ENCODE measurements around the gene PDLIM7. TPM values are rescaled to one million over a fixed set of nuclear protein-coding genes. Genes with fewer than 3 reads are reported as not detected.

The PDLIM7 gene
- total and polyA plus RNA-seq, 2 experiments from 2014 or later = 94.7 to 128 TPM

DNA sequence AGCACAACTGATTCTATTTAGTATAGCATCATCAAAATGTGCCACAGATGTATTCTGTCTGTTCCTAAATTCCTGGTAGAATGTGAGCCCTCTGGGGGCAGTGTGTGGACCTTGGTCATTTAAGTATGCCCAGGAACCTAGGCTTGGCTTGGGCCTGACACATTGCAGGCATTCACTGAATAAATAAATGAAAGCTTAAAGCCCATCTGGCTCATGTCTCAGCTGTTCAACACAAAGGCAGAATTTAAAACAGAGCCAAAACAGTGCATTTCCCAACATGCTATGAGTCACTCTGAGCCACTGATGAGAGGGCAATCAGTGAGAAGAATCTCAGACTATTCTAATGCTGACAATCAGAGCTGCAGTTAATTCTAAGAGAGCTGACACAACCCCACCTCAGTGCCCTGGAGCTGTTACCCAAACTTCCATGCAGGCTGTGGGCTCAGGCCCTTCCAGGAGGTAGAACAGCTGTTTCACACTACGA, 48.9 kb upstream of the PDLIM7 start (continued):
- no peak for TF ChIP-seq CREB1 (CRISPR knock-in tag; IDR thresholded peaks at IDR 0.05; ENCODE audit: low read depth)

DNA sequence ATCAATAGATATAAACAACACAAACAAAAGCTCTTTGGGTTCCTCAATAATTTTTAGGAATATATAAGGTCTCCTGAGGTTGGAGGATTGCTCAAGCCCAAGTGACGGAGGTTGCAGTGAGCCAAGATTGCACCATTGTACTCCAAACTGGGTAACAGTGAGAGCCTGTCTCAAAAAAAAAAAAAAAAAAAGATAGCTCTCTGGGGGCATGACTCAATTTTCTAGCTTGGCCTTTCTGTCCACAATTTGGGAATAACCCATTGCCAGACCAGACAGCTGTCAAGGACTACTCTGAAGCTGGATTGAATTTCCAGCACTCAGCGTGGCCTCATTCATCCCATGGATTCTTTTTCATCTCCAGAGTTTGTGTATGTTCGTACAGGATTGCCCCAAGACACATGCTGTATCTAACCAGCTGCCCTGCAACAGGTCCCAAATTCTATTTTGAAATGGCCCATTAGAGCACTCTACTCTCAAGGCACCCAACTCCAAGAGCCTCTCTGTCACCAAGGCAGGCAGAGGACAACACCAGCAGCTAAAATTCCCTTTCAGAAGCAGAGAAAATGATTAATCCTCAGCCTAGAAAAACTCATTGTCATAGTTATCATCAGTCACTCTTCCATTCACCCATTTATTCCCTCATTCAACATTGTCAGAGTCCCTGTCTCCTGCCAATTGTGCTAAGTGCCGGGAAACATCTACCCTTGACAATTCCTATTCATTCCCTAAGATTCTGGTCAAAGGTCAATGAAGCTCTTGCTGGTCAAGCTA, 48.3 kb upstream of the PDLIM7 start:
- ATAC-seq = no peak
- Histone ChIP-seq H4K20me1 (replicated peaks; ENCODE audit: insufficient read depth) (peaks cover 67% of the 10 kb centered on the region), H3K4me1 (ENCODE audit: insufficient read depth) (no peaks in the 10 kb centered on the region), H3K79me2 (replicated peaks; ENCODE audit: insufficient read depth) (peaks cover 96% of the 10 kb centered on the region), H3K4me3 (no peak overlapping the region), H3K4me2 (no peak overlapping the region), H2AFZ (no peak overlapping the region), H3K36me3 (ENCODE audit: insufficient read depth) (no peaks in the 10 kb centered on the region), H3K27me3 (ENCODE audit: insufficient read depth) (no peaks in the 10 kb centered on the region), H3K9me2 (ENCODE audit: insufficient read depth) (no peaks in the 10 kb centered on the region), H3K27ac (ENCODE audit: low read depth) (0 out of 2 replicates have a peak overlapping the region, but pooled peaks have one; percentile 52), H3F3A (replicated peaks; ENCODE audit: low read depth) (0 out of 2 replicates have a peak, but pooled peaks cover 9% of the 10 kb centered on the region)
- peaks cover 9% of the 10 kb centered on the region; the same call in 2 of the 3 replicates for H3K4me1 Mint-ChIP-seq
- H3K36me3 Mint-ChIP-seq (ENCODE audit: low read depth) = peaks cover 17% of the 10 kb centered on the region; the same call in 2 of the 3 replicates
- no peak for DNase-seq (ENCODE audit: low spot score)
- peak overlapping the region; percentile 76 for H3K27ac Mint-ChIP-seq
- H3K27me3 Mint-ChIP-seq (ENCODE audit: insufficient read depth, low read depth, poor library complexity) = peaks cover 3% of the 10 kb centered on the region
- H3K4me3 Mint-ChIP-seq = no peak overlapping the region
- H3K9me3 Mint-ChIP-seq = no peaks in the 10 kb centered on the region
- TF ChIP-seq STAT1 (IDR thresholded peaks at IDR 0.05; ENCODE audit: unreplicated experiment) = no peak
- TF ChIP-seq, protein P1, sequence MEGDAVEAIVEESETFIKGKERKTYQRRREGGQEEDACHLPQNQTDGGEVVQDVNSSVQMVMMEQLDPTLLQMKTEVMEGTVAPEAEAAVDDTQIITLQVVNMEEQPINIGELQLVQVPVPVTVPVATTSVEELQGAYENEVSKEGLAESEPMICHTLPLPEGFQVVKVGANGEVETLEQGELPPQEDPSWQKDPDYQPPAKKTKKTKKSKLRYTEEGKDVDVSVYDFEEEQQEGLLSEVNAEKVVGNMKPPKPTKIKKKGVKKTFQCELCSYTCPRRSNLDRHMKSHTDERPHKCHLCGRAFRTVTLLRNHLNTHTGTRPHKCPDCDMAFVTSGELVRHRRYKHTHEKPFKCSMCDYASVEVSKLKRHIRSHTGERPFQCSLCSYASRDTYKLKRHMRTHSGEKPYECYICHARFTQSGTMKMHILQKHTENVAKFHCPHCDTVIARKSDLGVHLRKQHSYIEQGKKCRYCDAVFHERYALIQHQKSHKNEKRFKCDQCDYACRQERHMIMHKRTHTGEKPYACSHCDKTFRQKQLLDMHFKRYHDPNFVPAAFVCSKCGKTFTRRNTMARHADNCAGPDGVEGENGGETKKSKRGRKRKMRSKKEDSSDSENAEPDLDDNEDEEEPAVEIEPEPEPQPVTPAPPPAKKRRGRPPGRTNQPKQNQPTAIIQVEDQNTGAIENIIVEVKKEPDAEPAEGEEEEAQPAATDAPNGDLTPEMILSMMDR (conservative IDR thresholded peaks at IDR 0.05; ENCODE audit: low read depth in 2 of 2) = no peak
- no peak for TF ChIP-seq EZH2 (IDR thresholded peaks at IDR 0.05; ENCODE audit: low read depth, unreplicated experiment)
- no peak for TF ChIP-seq EZH2phosphoT487 (IDR thresholded peaks at IDR 0.05; ENCODE audit: unreplicated experiment)
- TF ChIP-seq, protein P2, sequence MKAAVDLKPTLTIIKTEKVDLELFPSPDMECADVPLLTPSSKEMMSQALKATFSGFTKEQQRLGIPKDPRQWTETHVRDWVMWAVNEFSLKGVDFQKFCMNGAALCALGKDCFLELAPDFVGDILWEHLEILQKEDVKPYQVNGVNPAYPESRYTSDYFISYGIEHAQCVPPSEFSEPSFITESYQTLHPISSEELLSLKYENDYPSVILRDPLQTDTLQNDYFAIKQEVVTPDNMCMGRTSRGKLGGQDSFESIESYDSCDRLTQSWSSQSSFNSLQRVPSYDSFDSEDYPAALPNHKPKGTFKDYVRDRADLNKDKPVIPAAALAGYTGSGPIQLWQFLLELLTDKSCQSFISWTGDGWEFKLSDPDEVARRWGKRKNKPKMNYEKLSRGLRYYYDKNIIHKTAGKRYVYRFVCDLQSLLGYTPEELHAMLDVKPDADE (IDR thresholded peaks at IDR 0.05) = no peak
- TF ChIP-seq, protein P3, sequence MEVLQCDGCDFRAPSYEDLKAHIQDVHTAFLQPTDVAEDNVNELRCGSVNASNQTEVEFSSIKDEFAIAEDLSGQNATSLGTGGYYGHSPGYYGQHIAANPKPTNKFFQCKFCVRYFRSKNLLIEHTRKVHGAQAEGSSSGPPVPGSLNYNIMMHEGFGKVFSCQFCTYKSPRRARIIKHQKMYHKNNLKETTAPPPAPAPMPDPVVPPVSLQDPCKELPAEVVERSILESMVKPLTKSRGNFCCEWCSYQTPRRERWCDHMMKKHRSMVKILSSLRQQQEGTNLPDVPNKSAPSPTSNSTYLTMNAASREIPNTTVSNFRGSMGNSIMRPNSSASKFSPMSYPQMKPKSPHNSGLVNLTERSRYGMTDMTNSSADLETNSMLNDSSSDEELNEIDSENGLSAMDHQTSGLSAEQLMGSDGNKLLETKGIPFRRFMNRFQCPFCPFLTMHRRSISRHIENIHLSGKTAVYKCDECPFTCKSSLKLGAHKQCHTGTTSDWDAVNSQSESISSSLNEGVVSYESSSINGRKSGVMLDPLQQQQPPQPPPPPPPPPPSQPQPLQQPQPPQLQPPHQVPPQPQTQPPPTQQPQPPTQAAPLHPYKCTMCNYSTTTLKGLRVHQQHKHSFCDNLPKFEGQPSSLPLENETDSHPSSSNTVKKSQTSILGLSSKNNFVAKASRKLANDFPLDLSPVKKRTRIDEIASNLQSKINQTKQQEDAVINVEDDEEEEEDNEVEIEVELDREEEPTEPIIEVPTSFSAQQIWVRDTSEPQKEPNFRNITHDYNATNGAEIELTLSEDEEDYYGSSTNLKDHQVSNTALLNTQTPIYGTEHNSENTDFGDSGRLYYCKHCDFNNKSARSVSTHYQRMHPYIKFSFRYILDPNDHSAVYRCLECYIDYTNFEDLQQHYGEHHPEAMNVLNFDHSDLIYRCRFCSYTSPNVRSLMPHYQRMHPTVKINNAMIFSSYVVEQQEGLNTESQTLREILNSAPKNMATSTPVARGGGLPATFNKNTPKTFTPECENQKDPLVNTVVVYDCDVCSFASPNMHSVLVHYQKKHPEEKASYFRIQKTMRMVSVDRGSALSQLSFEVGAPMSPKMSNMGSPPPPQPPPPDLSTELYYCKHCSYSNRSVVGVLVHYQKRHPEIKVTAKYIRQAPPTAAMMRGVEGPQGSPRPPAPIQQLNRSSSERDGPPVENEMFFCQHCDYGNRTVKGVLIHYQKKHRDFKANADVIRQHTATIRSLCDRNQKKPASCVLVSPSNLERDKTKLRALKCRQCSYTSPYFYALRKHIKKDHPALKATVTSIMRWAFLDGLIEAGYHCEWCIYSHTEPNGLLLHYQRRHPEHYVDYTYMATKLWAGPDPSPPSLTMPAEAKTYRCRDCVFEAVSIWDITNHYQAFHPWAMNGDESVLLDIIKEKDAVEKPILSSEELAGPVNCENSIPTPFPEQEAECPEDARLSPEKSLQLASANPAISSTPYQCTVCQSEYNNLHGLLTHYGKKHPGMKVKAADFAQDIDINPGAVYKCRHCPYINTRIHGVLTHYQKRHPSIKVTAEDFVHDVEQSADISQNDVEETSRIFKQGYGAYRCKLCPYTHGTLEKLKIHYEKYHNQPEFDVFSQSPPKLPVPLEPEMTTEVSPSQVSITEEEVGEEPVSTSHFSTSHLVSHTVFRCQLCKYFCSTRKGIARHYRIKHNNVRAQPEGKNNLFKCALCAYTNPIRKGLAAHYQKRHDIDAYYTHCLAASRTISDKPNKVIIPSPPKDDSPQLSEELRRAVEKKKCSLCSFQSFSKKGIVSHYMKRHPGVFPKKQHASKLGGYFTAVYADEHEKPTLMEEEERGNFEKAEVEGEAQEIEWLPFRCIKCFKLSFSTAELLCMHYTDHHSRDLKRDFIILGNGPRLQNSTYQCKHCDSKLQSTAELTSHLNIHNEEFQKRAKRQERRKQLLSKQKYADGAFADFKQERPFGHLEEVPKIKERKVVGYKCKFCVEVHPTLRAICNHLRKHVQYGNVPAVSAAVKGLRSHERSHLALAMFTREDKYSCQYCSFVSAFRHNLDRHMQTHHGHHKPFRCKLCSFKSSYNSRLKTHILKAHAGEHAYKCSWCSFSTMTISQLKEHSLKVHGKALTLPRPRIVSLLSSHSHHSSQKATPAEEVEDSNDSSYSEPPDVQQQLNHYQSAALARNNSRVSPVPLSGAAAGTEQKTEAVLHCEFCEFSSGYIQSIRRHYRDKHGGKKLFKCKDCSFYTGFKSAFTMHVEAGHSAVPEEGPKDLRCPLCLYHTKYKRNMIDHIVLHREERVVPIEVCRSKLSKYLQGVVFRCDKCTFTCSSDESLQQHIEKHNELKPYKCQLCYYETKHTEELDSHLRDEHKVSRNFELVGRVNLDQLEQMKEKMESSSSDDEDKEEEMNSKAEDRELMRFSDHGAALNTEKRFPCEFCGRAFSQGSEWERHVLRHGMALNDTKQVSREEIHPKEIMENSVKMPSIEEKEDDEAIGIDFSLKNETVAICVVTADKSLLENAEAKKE (CRISPR knock-in tag; IDR thresholded peaks at IDR 0.05) = no peak
- no peak for TF ChIP-seq CREB1 (CRISPR knock-in tag; IDR thresholded peaks at IDR 0.05; ENCODE audit: low read depth)
- TF ChIP-seq ZNF331 (CRISPR knock-in tag; IDR thresholded peaks at IDR 0.05; ENCODE audit: low read depth) = no peak
- no peak for TF ChIP-seq ZNF114 (CRISPR knock-in tag; IDR thresholded peaks at IDR 0.05)
- TF ChIP-seq JUNB (IDR thresholded peaks at IDR 0.05; ENCODE audit: unreplicated experiment) = no peak
- TF ChIP-seq, protein P4, sequence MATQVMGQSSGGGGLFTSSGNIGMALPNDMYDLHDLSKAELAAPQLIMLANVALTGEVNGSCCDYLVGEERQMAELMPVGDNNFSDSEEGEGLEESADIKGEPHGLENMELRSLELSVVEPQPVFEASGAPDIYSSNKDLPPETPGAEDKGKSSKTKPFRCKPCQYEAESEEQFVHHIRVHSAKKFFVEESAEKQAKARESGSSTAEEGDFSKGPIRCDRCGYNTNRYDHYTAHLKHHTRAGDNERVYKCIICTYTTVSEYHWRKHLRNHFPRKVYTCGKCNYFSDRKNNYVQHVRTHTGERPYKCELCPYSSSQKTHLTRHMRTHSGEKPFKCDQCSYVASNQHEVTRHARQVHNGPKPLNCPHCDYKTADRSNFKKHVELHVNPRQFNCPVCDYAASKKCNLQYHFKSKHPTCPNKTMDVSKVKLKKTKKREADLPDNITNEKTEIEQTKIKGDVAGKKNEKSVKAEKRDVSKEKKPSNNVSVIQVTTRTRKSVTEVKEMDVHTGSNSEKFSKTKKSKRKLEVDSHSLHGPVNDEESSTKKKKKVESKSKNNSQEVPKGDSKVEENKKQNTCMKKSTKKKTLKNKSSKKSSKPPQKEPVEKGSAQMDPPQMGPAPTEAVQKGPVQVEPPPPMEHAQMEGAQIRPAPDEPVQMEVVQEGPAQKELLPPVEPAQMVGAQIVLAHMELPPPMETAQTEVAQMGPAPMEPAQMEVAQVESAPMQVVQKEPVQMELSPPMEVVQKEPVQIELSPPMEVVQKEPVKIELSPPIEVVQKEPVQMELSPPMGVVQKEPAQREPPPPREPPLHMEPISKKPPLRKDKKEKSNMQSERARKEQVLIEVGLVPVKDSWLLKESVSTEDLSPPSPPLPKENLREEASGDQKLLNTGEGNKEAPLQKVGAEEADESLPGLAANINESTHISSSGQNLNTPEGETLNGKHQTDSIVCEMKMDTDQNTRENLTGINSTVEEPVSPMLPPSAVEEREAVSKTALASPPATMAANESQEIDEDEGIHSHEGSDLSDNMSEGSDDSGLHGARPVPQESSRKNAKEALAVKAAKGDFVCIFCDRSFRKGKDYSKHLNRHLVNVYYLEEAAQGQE (IDR thresholded peaks at IDR 0.05; ENCODE audit: unreplicated experiment) = no peak
